HG02852 (cell line): Measurements from ENCODE around the gene AKR1E2.

ENCODE experiments used
- ATAC-seq: cut with Tn5 transposase; IDR thresholded peaks from one replicate; pipeline ENCODE4 v1.9.1; 2021; ENCODE audit warnings: mild to moderate bottlenecking, moderate library complexity; ENCODE audit not compliant: unreplicated experiment

AKR1E2 gene

GRCh38 chr10:4889959-4890358 is 64.0 kb downstream of the AKR1E2 start:
- no peak for ATAC-seq

DNA sequence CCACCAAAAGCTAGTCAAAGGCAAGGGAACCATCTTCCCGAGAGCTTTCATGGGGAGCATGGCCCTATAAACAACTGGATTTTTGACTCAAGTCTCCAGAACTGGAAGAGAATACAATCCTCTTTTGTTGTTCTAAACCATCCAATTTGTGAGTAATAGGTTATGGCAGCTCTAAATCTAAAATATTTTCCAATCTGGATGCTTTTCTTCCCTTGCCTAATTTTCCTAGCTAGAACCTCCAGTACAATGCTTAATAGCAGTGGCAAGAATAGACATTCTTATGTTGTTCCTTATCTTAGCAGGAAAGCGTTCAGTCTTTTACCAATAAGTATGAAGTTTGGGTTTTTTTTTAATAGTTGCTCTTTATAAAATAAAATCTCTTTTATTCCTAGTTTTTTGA is 66.7 kb downstream of the AKR1E2 start:
- no peak for ATAC-seq

- ATAC-seq: no peak
These were observed 68.3 kb downstream of the AKR1E2 start for GRCh38 chr10:4894335-4894734.
